ENCODE measurements around the gene RNF207.

RNF207 gene

GRCh38 chr1:6185635-6186382, 20.1 kb upstream of the RNF207 start:
- DNase-seq (ENCODE audit: low read depth in 2 of 2), result peak; percentile 56
- H3K4me3 ChIP-seq (replicated peaks in 1 of 2; ENCODE audit: low read depth in 2 of 2, low read length in 2 of 2), result no peak overlapping the region
- TF ChIP-seq CTCF (IDR thresholded peaks at IDR 0.05; ENCODE audit: low read depth, low read length), result peak; percentile 52

- TF ChIP-seq CTCF (IDR thresholded peaks at IDR 0.05; ENCODE audit: low read depth, low read length), result no peak
- DNase-seq (ENCODE audit: low read depth in 2 of 2), result no peak
- H3K4me3 ChIP-seq (replicated peaks in 1 of 2; ENCODE audit: low read depth in 2 of 2, low read length in 2 of 2), result no peak overlapping the region
Measured at GRCh38 chr1:6188466-6188865, 17.5 kb upstream of the RNF207 start.

- no peak for TF ChIP-seq CTCF (IDR thresholded peaks at IDR 0.05; ENCODE audit: low read depth, low read length)
- no peak for DNase-seq (ENCODE audit: low read depth in 2 of 2)
- H3K4me3 ChIP-seq (replicated peaks in 1 of 2; ENCODE audit: low read depth in 2 of 2, low read length in 2 of 2), result no peak overlapping the region
Measured at GRCh38 chr1:6191968-6192367, 14.0 kb upstream of the RNF207 start.

GRCh38 chr1:6197746-6198427, 8.0 kb upstream of the RNF207 start:
- DNase-seq (ENCODE audit: low read depth in 2 of 2), result no peak
- H3K4me3 ChIP-seq (replicated peaks in 1 of 2; ENCODE audit: low read depth in 2 of 2, low read length in 2 of 2), result peak overlapping the region; percentile 97 to 98
- TF ChIP-seq CTCF (IDR thresholded peaks at IDR 0.05; ENCODE audit: low read depth, low read length), result no peak

GRCh38 chr1:6198646-6199297, 7.1 kb upstream of the RNF207 start:
- TF ChIP-seq CTCF (IDR thresholded peaks at IDR 0.05; ENCODE audit: low read depth, low read length), result no peak
- DNase-seq (ENCODE audit: low read depth in 2 of 2), result no peak
- H3K4me3 ChIP-seq (replicated peaks in 1 of 2; ENCODE audit: low read depth in 2 of 2, low read length in 2 of 2), result peak overlapping the region; percentile 97 to 98

GRCh38 chr1:6199298-6200187, 6.4 kb upstream of the RNF207 start, which contains the start of gene RPL22:
RPL22 (minus strand) TSS chr1:6199595; CDS start chr1:6199573, 22 bp downstream.
- H3K4me3 ChIP-seq (replicated peaks in 1 of 2; ENCODE audit: low read depth in 2 of 2, low read length in 2 of 2), result peak within 1 kb of the TSS; percentile 97 to 98
- DNase-seq (ENCODE audit: low read depth in 2 of 2), result peak; percentile 99 to 100
- no peak for TF ChIP-seq CTCF (IDR thresholded peaks at IDR 0.05; ENCODE audit: low read depth, low read length)

Data from cardiac fibroblast (primary cell).